K562 (cell line): ENCODE results near the gene BRICD5. TPM values are rescaled to one million over a fixed set of nuclear protein-coding genes. Genes with fewer than 3 reads are reported as not detected.

Source experiments
- ATAC-seq: fragments of 200-7000 bp; cut with Tn5 transposase; 3 replicates; pipeline ENCODE4 v1.9.1; 2020; ENCODE audit warnings: moderate library complexity
- BruUV-seq: library from RNA; stranded (reverse); fragments of 400-500 nt; replicated peaks from 2 replicates; lab custom pipeline; 2021; lab: Mats Ljungman, UMichigan
- CTCF ChIA-PET: fragments of 300-600 bp; formaldehyde crosslinking; extraction: SDS; loops from one replicate; lab custom pipeline; 2021; ENCODE audit warnings: low intra/inter-chr PET ratio; lab: Yijun Ruan, JAX
- POLR2A ChIA-PET: fragments of 300-600, 350-650 bp; sonication (Branson Sonifier 250); formaldehyde crosslinking; extraction: SDS; loops from one replicate; lab custom pipeline; 2021; ENCODE audit warnings: antibody characterized with exemption, inconsistent platforms; lab: Yijun Ruan, JAX
- DNase-seq, 4 experiments: peaks; one replicate each; pipeline versions ENCODE4 v3.0.0 to v3.0.0-alpha.2; 2011 to 2018; ENCODE audit warnings: low spot score in 3 of 4, mixed read lengths in 3 of 4; ENCODE audit errors: extremely low read depth in 1 of 4
- FAIRE-seq: peaks from 2 replicates; lab custom pipeline; 2011; peaks lifted over from hg19 to GRCh38; lab: Jason Lieb, UNC
- H2AFZ ChIP-seq: 2 replicates; pipeline ENCODE4 v1.6.0; 2011; ENCODE audit warnings: low read depth, low read length, control low read depth, inconsistent platforms
- H3K27ac ChIP-seq: fragments of 200-600 bp; 3 replicates; pipeline ENCODE4 v1.8.0; 2011; ENCODE audit warnings: low read depth, mild to moderate bottlenecking, control low read depth, inconsistent platforms, low read length, moderate library complexity, mixed read lengths; ENCODE audit errors: extremely low read depth
- H3K27me3 ChIP-seq, 2 experiments: fragments of 300-600 bp in 1 of 2; 2 replicates in 1 of 2; 3 replicates in 1 of 2; pipeline versions ENCODE4 v1.6.0 to v1.8.0; 2011; ENCODE audit warnings: inconsistent platforms in 2 of 2, low read length in 2 of 2, mild to moderate bottlenecking in 1 of 2, mixed read lengths in 1 of 2, moderate library complexity in 1 of 2; ENCODE audit not compliant: control insufficient read depth in 2 of 2, insufficient read depth in 2 of 2
- H3K36me3 ChIP-seq: fragments of 300-600 bp; 3 replicates; pipeline ENCODE4 v1.8.0; 2011; ENCODE audit warnings: mild to moderate bottlenecking, low read length, inconsistent platforms; ENCODE audit not compliant: control insufficient read depth, insufficient read depth
- H3K4me1 ChIP-seq, 2 experiments: fragments of 200-600 bp in 1 of 2; replicated peaks in 1 of 2; 2 replicates in 1 of 2; 3 replicates in 1 of 2; pipeline versions ENCODE4 v1.5.1 to v1.8.0; 2011; ENCODE audit warnings: inconsistent platforms in 2 of 2, low read length in 2 of 2, mild to moderate bottlenecking in 1 of 2, mixed read lengths in 1 of 2, moderate library complexity in 1 of 2; ENCODE audit not compliant: control insufficient read depth in 2 of 2, insufficient read depth in 2 of 2
- H3K4me2 ChIP-seq: 2 replicates; pipeline ENCODE4 v1.6.1; 2011; ENCODE audit warnings: low read length, control low read depth, inconsistent platforms, mixed read lengths; ENCODE audit not compliant: insufficient read depth
- H3K4me3 ChIP-seq: fragments of 200-600 bp; sonication (generic), shearing (Covaris generic); 2 replicates; pipeline ENCODE4 v1.5.1; 2016; ENCODE audit warnings: control low read depth, inconsistent platforms
- H3K79me2 ChIP-seq: fragments of 200-600 bp; 3 replicates; pipeline ENCODE4 v1.8.0; 2011; ENCODE audit warnings: low read length, inconsistent platforms; ENCODE audit not compliant: control insufficient read depth, insufficient read depth
- H3K9ac ChIP-seq, 2 experiments: 2 replicates each; pipeline versions ENCODE4 v1.6.0 to v1.6.1; 2011; ENCODE audit warnings: low read depth in 2 of 2, low read length in 2 of 2, control low read depth in 1 of 2, inconsistent platforms in 1 of 2, mild to moderate bottlenecking in 1 of 2, mixed read lengths in 1 of 2; ENCODE audit not compliant: insufficient read depth in 1 of 2
- H3K9me1 ChIP-seq: one replicate; pipeline ENCODE4 v1.6.0; 2011; ENCODE audit warnings: inconsistent platforms, mild to moderate bottlenecking, low read length, moderate library complexity; ENCODE audit not compliant: control insufficient read depth, insufficient read depth
- H3K9me3 ChIP-seq: replicated peaks from 2 replicates; pipeline ENCODE4 v1.5.1; 2011; ENCODE audit warnings: low read depth, low read length, inconsistent platforms; ENCODE audit not compliant: control insufficient read depth, insufficient read depth
- H4K20me1 ChIP-seq: replicated peaks from 2 replicates; pipeline ENCODE4 v1.6.1; 2011; ENCODE audit warnings: low read length, inconsistent platforms, mixed read lengths; ENCODE audit not compliant: control insufficient read depth, insufficient read depth
- ADNP ChIP-seq: fragments of 200-800 bp; sonication (Bioruptor generic); IDR thresholded peaks from 2 replicates; pipeline ENCODE4 v1.6.1; 2016; ENCODE audit warnings: missing genetic modification characterization, missing compliant biosample characterization
- GABPA ChIP-seq: fragments of 200-800 bp; sonication (Bioruptor generic); conservative IDR thresholded peaks from 2 replicates; pipeline ENCODE4 v1.6.1; 2016; ENCODE audit warnings: low read depth, missing genetic modification characterization, missing compliant biosample characterization
- NCOR1 ChIP-seq: fragments of 450-650 bp; IDR thresholded peaks from 2 replicates; pipeline ENCODE4 v1.6.1; 2016; ENCODE audit warnings: mild to moderate bottlenecking, moderate library complexity
- POLR2G ChIP-seq: fragments of 200-400 bp; formaldehyde crosslinking; IDR thresholded peaks from 2 replicates; pipeline ENCODE4 v1.6.1; 2017; ENCODE audit warnings: low read depth, mild to moderate bottlenecking, antibody characterized with exemption, low read length, moderate library complexity
- RBM34 ChIP-seq: fragments of 200-400 bp; formaldehyde crosslinking; IDR thresholded peaks from 2 replicates; pipeline ENCODE4 v1.6.1; 2018; ENCODE audit warnings: low read length, borderline replicate concordance; ENCODE audit not compliant: insufficient read depth
- SIRT6 ChIP-seq: IDR thresholded peaks from one replicate; pipeline ENCODE4 v1.6.1; 2012; ENCODE audit warnings: low read depth, mild to moderate bottlenecking, control low read depth, inconsistent platforms, low read length, moderate library complexity
- SMARCA4 ChIP-seq: fragments of 450-650 bp; IDR thresholded peaks from 2 replicates; pipeline ENCODE4 v1.6.1; 2016
- ZNF347 ChIP-seq: fragments of 450-650 bp; formaldehyde crosslinking; IDR thresholded peaks from 2 replicates; pipeline ENCODE4 v1.4.0; 2020; ENCODE audit warnings: low read depth, mild to moderate bottlenecking, moderate library complexity
- ZNF551 ChIP-seq: fragments of 250-450 bp; sonication (Bioruptor Pico); IDR thresholded peaks from 2 replicates; pipeline ENCODE4 v1.5.0; 2021; ENCODE audit warnings: mild to moderate bottlenecking, moderate library complexity
- WGBS: fragments of 100-300 bp; shearing (Covaris generic); methylation state at CpG from one replicate; pipeline ENCODE4 v1.1.6; 2016; ENCODE audit warnings: low coverage, mixed read lengths; ENCODE audit not compliant: insufficient coverage; ENCODE audit errors: missing lambda C conversion rate; 5-methylcytosine and 5-hydroxymethylcytosine counted together
- in situ Hi-C: fragments of 300-500 bp; cut with MboI; formaldehyde crosslinking; loops from 4 replicates; pipeline ENCODE4 v1.15.0; 2018; ENCODE audit warnings: inconsistent platforms, mixed read lengths
- intact Hi-C: fragments of 100-400 bp; cut with micrococcal nuclease; formaldehyde crosslinking; loops from 2 replicates; pipeline ENCODE4 v1.14.2; 2022
- polyA plus RNA-seq, 8 experiments: library from polyadenylated mRNA; depleted of rRNA in 4 of 8; stranded (reverse) in 5 of 8; unstranded in 3 of 8; fragments of >200 nt; fragmentation: Nextera tagmentation in 2 of 8; fragmentation: Illumina TruSeq in 1 of 8; extraction: Ambion mirVana in 2 of 8; extraction: Trizol in 1 of 8; gene quantifications; 2 replicates each; pipeline versions ENCODE4 v1.2.1 to v1.2.3, GENCODE V29; 2011 to 2014; ENCODE audit warnings: inconsistent platforms in 1 of 8, missing spikeins in 1 of 8
- total RNA-seq, 7 experiments: library from RNA; depleted of rRNA in 6 of 7; stranded (reverse); fragments of >200 nt in 6 of 7; fragmentation: Illumina TruSeq in 2 of 7; extraction: Trizol in 2 of 7; gene quantifications; 2 replicates each; pipeline versions ENCODE4 v1.2.1 to v1.2.3, GENCODE V29; 2011 to 2021; ENCODE audit warnings: low replicate concordance in 1 of 7
- TF ChIP-seq, protein P1 (sequence below): sonication (generic); formaldehyde crosslinking; IDR thresholded peaks from 2 replicates; pipeline ENCODE4 v1.8.0; 2022; ENCODE audit warnings: mild to moderate bottlenecking, low read depth, missing genetic modification reagents
- TF ChIP-seq, protein P2 (sequence below): fragments of 250-450 bp; sonication (Bioruptor Pico); IDR thresholded peaks from 2 replicates; pipeline ENCODE4 v1.4.0; 2020; ENCODE audit warnings: mild to moderate bottlenecking, moderate library complexity

Gene BRICD5
- total and polyA plus RNA-seq, 9 of the 15 experiments (the other 6 are each of a cell fraction or from before 2014, with no cell fraction given): 0.24 to 15.1 (median 2.4) TPM; not detected in 1

DNA sequence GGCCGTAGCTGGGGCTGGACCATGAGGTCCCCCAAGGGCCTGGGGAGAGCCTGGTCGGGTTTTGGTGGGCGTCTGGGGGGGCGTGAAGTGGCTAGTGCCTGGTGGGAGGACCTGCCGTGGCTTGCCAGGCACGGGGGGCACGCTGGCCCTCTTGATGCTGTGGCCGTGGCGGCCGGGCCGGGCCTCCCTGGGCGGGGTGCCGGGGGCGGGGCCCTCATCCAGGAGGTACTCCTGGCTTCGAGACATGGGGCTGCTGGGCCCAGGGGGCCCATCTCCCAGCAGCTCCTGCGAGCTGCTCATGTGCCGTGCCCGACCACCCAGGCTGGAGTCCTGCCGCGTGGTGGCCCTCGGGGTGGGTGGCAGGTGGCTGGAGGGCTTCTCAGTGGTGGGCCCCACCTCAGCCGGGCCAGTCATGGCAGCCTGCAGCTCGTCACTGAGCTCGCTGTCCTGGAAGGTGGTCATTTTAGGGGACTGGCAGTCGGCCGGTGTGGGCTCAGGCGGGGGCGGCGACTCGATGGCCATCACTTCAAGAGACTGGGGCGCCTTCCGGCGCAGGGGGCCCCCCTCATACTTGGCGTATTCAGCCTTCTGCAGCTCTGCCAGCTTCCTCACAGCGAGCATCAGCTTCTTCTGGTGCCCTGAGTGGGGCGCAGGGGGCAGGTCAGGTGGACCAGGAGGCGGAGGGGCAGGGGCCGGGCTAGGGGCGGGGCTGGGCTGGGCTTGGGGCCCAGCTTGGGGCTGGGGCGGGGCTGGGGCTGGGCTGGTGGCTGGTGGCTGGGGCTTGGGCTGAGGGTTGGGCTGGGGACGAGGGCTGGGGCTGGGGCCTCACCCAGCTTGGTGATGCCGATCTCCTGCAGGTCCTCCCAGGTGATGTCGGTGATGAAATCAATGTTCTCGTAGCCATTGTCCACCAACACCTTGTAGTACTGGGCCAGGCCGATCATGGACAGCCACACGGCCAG, 29.4 kb downstream of the BRICD5 start:
- H2AFZ ChIP-seq: no peak overlapping the region
- FAIRE-seq (no peak), DNase-seq (peak in 3 of 4 experiments; percentile 45 to 68 (median 63)), ATAC-seq (peak; percentile 44)
- H3K4me2 ChIP-seq: no peak overlapping the region
- BruUV-seq: no TSS peak
- no peaks in the 10 kb centered on the region for H3K27me3 ChIP-seq
- peak overlapping the region in 1 of 2 experiments; percentile 83; a peak in 2 of 4 replicates for H3K9ac ChIP-seq
- intact Hi-C loops (no loop called here), in situ Hi-C loops (no loop called here)
- H3K4me3 ChIP-seq: no peak overlapping the region
- H3K79me2 ChIP-seq: no peaks in the 10 kb centered on the region
- peaks cover 2 to 91% of the 10 kb centered on the region in 2 experiments; a peak in 3 of 5 replicates for H3K4me1 ChIP-seq
- CTCF ChIA-PET: interaction anchor here (0.6 kb wide), 1 partner anchor 197 kb away, joined by 3 read pairs; the partner anchor contains the start of gene GFER
- no peak overlapping the region for H3K27ac ChIP-seq
- H3K9me1 ChIP-seq: no peaks in the 10 kb centered on the region
- H3K36me3 ChIP-seq: peaks cover 14% of the 10 kb centered on the region; the same call in 1 of the 3 replicates
- H3K9me3 ChIP-seq: no peaks in the 10 kb centered on the region
- no peak for TF ChIP-seq ZNF347 (CRISPR knock-in tag)
- TF ChIP-seq GABPA (tag): no peak
- TF ChIP-seq, protein P1, sequence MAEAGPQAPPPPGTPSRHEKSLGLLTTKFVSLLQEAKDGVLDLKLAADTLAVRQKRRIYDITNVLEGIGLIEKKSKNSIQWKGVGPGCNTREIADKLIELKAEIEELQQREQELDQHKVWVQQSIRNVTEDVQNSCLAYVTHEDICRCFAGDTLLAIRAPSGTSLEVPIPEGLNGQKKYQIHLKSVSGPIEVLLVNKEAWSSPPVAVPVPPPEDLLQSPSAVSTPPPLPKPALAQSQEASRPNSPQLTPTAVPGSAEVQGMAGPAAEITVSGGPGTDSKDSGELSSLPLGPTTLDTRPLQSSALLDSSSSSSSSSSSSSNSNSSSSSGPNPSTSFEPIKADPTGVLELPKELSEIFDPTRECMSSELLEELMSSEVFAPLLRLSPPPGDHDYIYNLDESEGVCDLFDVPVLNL: no peak
- TF ChIP-seq POLR2G: no peak
- TF ChIP-seq NCOR1: no peak
- no peak for TF ChIP-seq RBM34
- no peak for TF ChIP-seq ADNP (tag)
- TF ChIP-seq, protein P2, sequence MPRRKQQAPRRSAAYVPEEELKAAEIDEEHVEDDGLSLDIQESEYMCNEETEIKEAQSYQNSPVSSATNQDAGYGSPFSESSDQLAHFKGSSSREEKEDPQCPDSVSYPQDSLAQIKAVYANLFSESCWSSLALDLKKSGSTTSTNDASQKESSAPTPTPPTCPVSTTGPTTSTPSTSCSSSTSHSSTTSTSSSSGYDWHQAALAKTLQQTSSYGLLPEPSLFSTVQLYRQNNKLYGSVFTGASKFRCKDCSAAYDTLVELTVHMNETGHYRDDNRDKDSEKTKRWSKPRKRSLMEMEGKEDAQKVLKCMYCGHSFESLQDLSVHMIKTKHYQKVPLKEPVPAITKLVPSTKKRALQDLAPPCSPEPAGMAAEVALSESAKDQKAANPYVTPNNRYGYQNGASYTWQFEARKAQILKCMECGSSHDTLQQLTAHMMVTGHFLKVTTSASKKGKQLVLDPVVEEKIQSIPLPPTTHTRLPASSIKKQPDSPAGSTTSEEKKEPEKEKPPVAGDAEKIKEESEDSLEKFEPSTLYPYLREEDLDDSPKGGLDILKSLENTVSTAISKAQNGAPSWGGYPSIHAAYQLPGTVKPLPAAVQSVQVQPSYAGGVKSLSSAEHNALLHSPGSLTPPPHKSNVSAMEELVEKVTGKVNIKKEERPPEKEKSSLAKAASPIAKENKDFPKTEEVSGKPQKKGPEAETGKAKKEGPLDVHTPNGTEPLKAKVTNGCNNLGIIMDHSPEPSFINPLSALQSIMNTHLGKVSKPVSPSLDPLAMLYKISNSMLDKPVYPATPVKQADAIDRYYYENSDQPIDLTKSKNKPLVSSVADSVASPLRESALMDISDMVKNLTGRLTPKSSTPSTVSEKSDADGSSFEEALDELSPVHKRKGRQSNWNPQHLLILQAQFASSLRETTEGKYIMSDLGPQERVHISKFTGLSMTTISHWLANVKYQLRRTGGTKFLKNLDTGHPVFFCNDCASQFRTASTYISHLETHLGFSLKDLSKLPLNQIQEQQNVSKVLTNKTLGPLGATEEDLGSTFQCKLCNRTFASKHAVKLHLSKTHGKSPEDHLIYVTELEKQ (CRISPR knock-in tag): no peak
- no peak for TF ChIP-seq SMARCA4
- no peak for TF ChIP-seq SIRT6
- no peak for TF ChIP-seq ZNF551 (CRISPR knock-in tag)
- POLR2A ChIA-PET: interaction anchor here (0.8 to 1.4 kb wide), 3 partner anchors 13 to 27 kb away, joined by 3 read pairs; partner anchors contain the start of gene TRAF7
- 67% methylated on average over 41 of the region's 46 CpGs for WGBS
- H4K20me1 ChIP-seq: no peaks in the 10 kb centered on the region; the same call in 1 of the 2 replicates
